ENCODE results near the gene PSMA6. TPM values are rescaled to one million over a fixed set of nuclear protein-coding genes. Genes with fewer than 3 reads are reported as not detected.

The PSMA6 gene
- total RNA-seq, 1 experiment from 2014 or later = 210 TPM

- H3K27me3 Mint-ChIP-seq (ENCODE audit: low read depth) = no peaks in the 10 kb centered on the region
- no peak for ATAC-seq
- CTCF ChIA-PET = no interaction called here
Observed at GRCh38 chr14:35254736-35255135, 37.4 kb upstream of the PSMA6 start.

GRCh38 chr14:35255711-35256110 lies 36.5 kb upstream of the PSMA6 start:
- no peaks in the 10 kb centered on the region for H3K4me1 Mint-ChIP-seq
- H3K4me3 Mint-ChIP-seq = no peak overlapping the region
- ChIA-PET CTCF (no interaction called here), POLR2A (no interaction called here)
- TF ChIP-seq NFATC4 (CRISPR knock-in tag; IDR thresholded peaks at IDR 0.05) (no peak), ZBTB21 (CRISPR knock-in tag; IDR thresholded peaks at IDR 0.05; ENCODE audit: borderline replicate concordance) (no peak), TEAD1 (CRISPR knock-in tag; IDR thresholded peaks at IDR 0.05) (no peak), ZNF396 (CRISPR knock-in tag; IDR thresholded peaks at IDR 0.05; ENCODE audit: borderline replicate concordance) (no peak), RORB (CRISPR knock-in tag; IDR thresholded peaks at IDR 0.05) (no peak), OVOL2 (CRISPR knock-in tag; IDR thresholded peaks at IDR 0.05; ENCODE audit: borderline replicate concordance) (no peak), ZNF219 (CRISPR knock-in tag; IDR thresholded peaks at IDR 0.05; ENCODE audit: borderline replicate concordance) (no peak), USF1 (CRISPR knock-in tag; IDR thresholded peaks at IDR 0.05) (no peak), ETV6 (CRISPR knock-in tag; IDR thresholded peaks at IDR 0.05) (no peak), ZNF425 (CRISPR knock-in tag; conservative IDR thresholded peaks at IDR 0.05) (no peak), KAT7 (CRISPR knock-in tag; IDR thresholded peaks at IDR 0.05; ENCODE audit: borderline replicate concordance) (no peak), ATF3 (CRISPR knock-in tag; conservative IDR thresholded peaks at IDR 0.05) (no peak), ZNF532 (CRISPR knock-in tag; IDR thresholded peaks at IDR 0.05; ENCODE audit: borderline replicate concordance) (no peak), FOXJ3 (CRISPR knock-in tag; IDR thresholded peaks at IDR 0.05; ENCODE audit: borderline replicate concordance) (no peak)
- TF ChIP-seq, protein P1, sequence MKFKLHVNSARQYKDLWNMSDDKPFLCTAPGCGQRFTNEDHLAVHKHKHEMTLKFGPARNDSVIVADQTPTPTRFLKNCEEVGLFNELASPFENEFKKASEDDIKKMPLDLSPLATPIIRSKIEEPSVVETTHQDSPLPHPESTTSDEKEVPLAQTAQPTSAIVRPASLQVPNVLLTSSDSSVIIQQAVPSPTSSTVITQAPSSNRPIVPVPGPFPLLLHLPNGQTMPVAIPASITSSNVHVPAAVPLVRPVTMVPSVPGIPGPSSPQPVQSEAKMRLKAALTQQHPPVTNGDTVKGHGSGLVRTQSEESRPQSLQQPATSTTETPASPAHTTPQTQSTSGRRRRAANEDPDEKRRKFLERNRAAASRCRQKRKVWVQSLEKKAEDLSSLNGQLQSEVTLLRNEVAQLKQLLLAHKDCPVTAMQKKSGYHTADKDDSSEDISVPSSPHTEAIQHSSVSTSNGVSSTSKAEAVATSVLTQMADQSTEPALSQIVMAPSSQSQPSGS (CRISPR knock-in tag; IDR thresholded peaks at IDR 0.05; ENCODE audit: borderline replicate concordance, low read depth) = no peak
- TF ChIP-seq, protein P2, sequence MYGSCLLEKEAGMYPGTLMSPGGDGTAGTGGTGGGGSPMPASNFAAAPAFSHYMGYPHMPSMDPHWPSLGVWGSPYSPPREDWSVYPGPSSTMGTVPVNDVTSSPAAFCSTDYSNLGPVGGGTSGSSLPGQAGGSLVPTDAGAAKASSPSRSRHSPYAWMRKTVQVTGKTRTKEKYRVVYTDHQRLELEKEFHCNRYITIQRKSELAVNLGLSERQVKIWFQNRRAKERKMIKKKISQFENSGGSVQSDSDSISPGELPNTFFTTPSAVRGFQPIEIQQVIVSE (CRISPR knock-in tag; IDR thresholded peaks at IDR 0.05; ENCODE audit: borderline replicate concordance) = no peak
- TF ChIP-seq, protein P3, sequence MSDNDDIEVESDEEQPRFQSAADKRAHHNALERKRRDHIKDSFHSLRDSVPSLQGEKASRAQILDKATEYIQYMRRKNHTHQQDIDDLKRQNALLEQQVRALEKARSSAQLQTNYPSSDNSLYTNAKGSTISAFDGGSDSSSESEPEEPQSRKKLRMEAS (CRISPR knock-in tag; IDR thresholded peaks at IDR 0.05) = no peak
- DNase-seq (ENCODE audit: low spot score) (no peak), ATAC-seq (no peak)
- H3K36me3 Mint-ChIP-seq = peaks cover 5% of the 10 kb centered on the region
- H3K27ac Mint-ChIP-seq = no peak overlapping the region
- H3K27me3 Mint-ChIP-seq (ENCODE audit: low read depth) = no peaks in the 10 kb centered on the region
- H3K9me3 Mint-ChIP-seq = peaks cover 9% of the 10 kb centered on the region

More at GRCh38 chr14:35254736-35255135, 37.4 kb upstream of the PSMA6 start:
- Mint-ChIP-seq H3K36me3 (no peaks in the 10 kb centered on the region; the same call in 1 of the 2 replicates), H3K9me3 (0 out of 2 replicates have a peak, but pooled peaks cover 3% of the 10 kb centered on the region), H3K4me3 (no peak overlapping the region), H3K4me1 (no peaks in the 10 kb centered on the region), H3K27ac (no peak overlapping the region; the same call in none of the 2 replicates)
- no peak for DNase-seq (ENCODE audit: low spot score)
- POLR2A ChIA-PET = no interaction called here
- no peak for TF ChIP-seq NFATC4 (CRISPR knock-in tag; IDR thresholded peaks at IDR 0.05)
- no peak for TF ChIP-seq JUN (CRISPR knock-in tag; IDR thresholded peaks at IDR 0.05)
- no peak for TF ChIP-seq IRF2 (CRISPR knock-in tag; IDR thresholded peaks at IDR 0.05; ENCODE audit: borderline replicate concordance, low read depth)
- TF ChIP-seq, protein P4, sequence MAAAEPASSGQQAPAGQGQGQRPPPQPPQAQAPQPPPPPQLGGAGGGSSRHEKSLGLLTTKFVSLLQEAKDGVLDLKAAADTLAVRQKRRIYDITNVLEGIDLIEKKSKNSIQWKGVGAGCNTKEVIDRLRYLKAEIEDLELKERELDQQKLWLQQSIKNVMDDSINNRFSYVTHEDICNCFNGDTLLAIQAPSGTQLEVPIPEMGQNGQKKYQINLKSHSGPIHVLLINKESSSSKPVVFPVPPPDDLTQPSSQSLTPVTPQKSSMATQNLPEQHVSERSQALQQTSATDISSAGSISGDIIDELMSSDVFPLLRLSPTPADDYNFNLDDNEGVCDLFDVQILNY (CRISPR knock-in tag; IDR thresholded peaks at IDR 0.05) = no peak
- no peak for TF ChIP-seq SMAD3 (CRISPR knock-in tag; IDR thresholded peaks at IDR 0.05; ENCODE audit: borderline replicate concordance)
- TF ChIP-seq, protein P5, sequence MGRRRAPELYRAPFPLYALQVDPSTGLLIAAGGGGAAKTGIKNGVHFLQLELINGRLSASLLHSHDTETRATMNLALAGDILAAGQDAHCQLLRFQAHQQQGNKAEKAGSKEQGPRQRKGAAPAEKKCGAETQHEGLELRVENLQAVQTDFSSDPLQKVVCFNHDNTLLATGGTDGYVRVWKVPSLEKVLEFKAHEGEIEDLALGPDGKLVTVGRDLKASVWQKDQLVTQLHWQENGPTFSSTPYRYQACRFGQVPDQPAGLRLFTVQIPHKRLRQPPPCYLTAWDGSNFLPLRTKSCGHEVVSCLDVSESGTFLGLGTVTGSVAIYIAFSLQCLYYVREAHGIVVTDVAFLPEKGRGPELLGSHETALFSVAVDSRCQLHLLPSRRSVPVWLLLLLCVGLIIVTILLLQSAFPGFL (CRISPR knock-in tag; IDR thresholded peaks at IDR 0.05; ENCODE audit: borderline replicate concordance) = no peak
- TF ChIP-seq ATF1 (CRISPR knock-in tag; IDR thresholded peaks at IDR 0.05) = no peak
- TF ChIP-seq RORB (CRISPR knock-in tag; IDR thresholded peaks at IDR 0.05) = no peak
- TF ChIP-seq, protein P6, sequence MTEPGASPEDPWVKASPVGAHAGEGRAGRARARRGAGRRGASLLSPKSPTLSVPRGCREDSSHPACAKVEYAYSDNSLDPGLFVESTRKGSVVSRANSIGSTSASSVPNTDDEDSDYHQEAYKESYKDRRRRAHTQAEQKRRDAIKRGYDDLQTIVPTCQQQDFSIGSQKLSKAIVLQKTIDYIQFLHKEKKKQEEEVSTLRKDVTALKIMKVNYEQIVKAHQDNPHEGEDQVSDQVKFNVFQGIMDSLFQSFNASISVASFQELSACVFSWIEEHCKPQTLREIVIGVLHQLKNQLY (CRISPR knock-in tag; IDR thresholded peaks at IDR 0.05) = no peak
- no peak for TF ChIP-seq SMAD4 (CRISPR knock-in tag; IDR thresholded peaks at IDR 0.05)
